CD4-positive, alpha-beta T cell (primary cell): Measurements from ENCODE around the gene ASB9. TPM values are rescaled to one million over a fixed set of nuclear protein-coding genes. Genes with fewer than 3 reads are reported as not detected.
"Not testable (repeated sequence)": the region's sequence is repeated elsewhere in the genome, so short reads cannot be mapped to it uniquely, and the experiment has no call there.

ENCODE experiments used
- ATAC-seq: fragments of 200-7000 bp; cut with Tn5 transposase; one replicate; pipeline ENCODE4 v1.10.0; 2022; ENCODE audit warnings: mild to moderate bottlenecking; ENCODE audit not compliant: poor library complexity
- CTCF ChIA-PET: fragments of 350-600 bp; sonication (Branson Sonifier 250); formaldehyde crosslinking; loops from one replicate; lab custom pipeline; 2021; ENCODE audit warnings: antibody characterized with exemption, inconsistent platforms; lab: Charles Lee
- POLR2A ChIA-PET: fragments of 350-600 bp; sonication (Branson Sonifier 250); formaldehyde crosslinking; loops from one replicate; lab custom pipeline; 2021; ENCODE audit warnings: antibody characterized with exemption, inconsistent platforms; lab: Charles Lee
- DNase-seq, 14 experiments: peaks; one replicate each; pipeline ENCODE4 v3.0.0-alpha.2; 2013 to 2020; ENCODE audit warnings: mixed read lengths in 2 of 14
- H3K27ac ChIP-seq, 2 donors: one replicate each; pipeline versions ENCODE4 v1.5.1 to v1.7.0; 2013; ENCODE audit warnings: low read length in 2 of 2, low read depth in 1 of 2, mild to moderate bottlenecking in 1 of 2
- H3K27me3 ChIP-seq, 2 experiments: 1 replicate in 1 of 2; 2 replicates in 1 of 2; pipeline versions ENCODE4 v1.6.1 to v1.7.0; 2013; ENCODE audit warnings: low read length in 2 of 2, control low read depth in 1 of 2, mild to moderate bottlenecking in 1 of 2, moderate library complexity in 1 of 2; ENCODE audit not compliant: insufficient read depth in 2 of 2, control insufficient read depth in 1 of 2
- H3K36me3 ChIP-seq: one replicate; pipeline ENCODE4 v1.6.1; 2013; ENCODE audit warnings: low read length, control low read depth; ENCODE audit not compliant: insufficient read depth
- H3K4me1 ChIP-seq: one replicate; pipeline ENCODE4 v1.6.1; 2013; ENCODE audit warnings: low read length, control low read depth; ENCODE audit not compliant: insufficient read depth
- H3K4me3 ChIP-seq: one replicate; pipeline ENCODE4 v1.5.1; 2013; ENCODE audit warnings: mild to moderate bottlenecking, low read length, moderate library complexity
- H3K9me3 ChIP-seq, 2 experiments: 1 replicate in 1 of 2; 2 replicates in 1 of 2; pipeline versions ENCODE4 v1.6.1 to v1.7.0; 2013; ENCODE audit warnings: low read length in 2 of 2, mild to moderate bottlenecking in 2 of 2, control low read depth in 1 of 2, moderate library complexity in 1 of 2; ENCODE audit not compliant: control insufficient read depth in 1 of 2, insufficient read depth in 1 of 2
- H3K27ac Mint-ChIP-seq: one replicate; pipeline ENCODE4 v1.8.0; 2020; ENCODE audit warnings: mixed read lengths
- H3K27me3 Mint-ChIP-seq: one replicate; pipeline ENCODE4 v1.8.0; 2021; ENCODE audit warnings: mixed read lengths
- H3K36me3 Mint-ChIP-seq: one replicate; pipeline ENCODE4 v1.8.0; 2021; ENCODE audit warnings: low read depth, mixed read lengths
- H3K4me1 Mint-ChIP-seq: one replicate; pipeline ENCODE4 v1.8.0; 2021; ENCODE audit warnings: low read depth, mixed read lengths
- H3K4me3 Mint-ChIP-seq: one replicate; pipeline ENCODE4 v1.8.0; 2020; ENCODE audit warnings: mild to moderate bottlenecking, mixed read lengths
- H3K9me3 Mint-ChIP-seq: one replicate; pipeline ENCODE4 v1.8.0; 2020; ENCODE audit warnings: mixed read lengths
- intact Hi-C, 2 experiments: fragments of 100-400 bp; cut with DNase I in 1 of 2; cut with micrococcal nuclease in 1 of 2; formaldehyde crosslinking; loops; one replicate each; pipeline versions ENCODE4 v1.15.1 to v1.9.0; 2023 to 2025; cut with DNase I, micrococcal nuclease
- total RNA-seq, 174 experiments: library from RNA in 2 of 174; stranded (reverse) in 2 of 174; gene quantifications; one replicate each; pipeline ENCODE4 v1.2.3 and lab custom pipeline; 2021 to 2026
- TF ChIP-seq, protein P1 (sequence below): fragments of 200-600 bp; IDR thresholded peaks from one replicate; pipeline ENCODE4 v1.8.0; 2022; ENCODE audit warnings: antibody characterized with exemption, mild to moderate bottlenecking

Gene ASB9
- total RNA-seq, 2 experiments from 2014 or later, result 0.14 TPM; not detected in 1

DNA sequence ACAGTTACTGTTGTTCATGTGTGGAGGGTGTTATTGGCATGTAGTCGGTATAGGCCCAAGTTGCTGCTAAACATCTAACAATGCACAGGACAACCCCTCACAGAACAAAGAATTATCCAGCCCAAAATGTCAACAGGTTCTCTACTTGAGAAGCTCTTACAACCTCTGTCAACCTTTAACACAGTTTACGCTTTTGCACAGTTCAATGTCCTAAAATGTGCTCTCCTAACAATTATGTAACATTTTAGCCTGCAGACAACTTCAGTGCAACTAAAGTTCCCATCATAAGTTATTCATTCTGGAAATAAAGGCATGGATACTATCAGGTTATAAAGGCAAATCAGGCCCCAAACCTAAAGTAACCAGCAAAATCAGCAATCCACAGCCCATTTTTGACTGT, 66.2 kb downstream of the ASB9 start:
- Mint-ChIP-seq H3K4me1 (peaks cover 47% of the 10 kb centered on the region), H3K36me3 (no peaks in the 10 kb centered on the region), H3K9me3 (no peaks in the 10 kb centered on the region), H3K4me3 (no peak overlapping the region), H3K27me3 (no peaks in the 10 kb centered on the region), H3K27ac (peak overlapping the region; percentile 24)
- CTCF ChIA-PET, result no interaction called here
- no peak for DNase-seq
- Histone ChIP-seq H3K27me3 (no peaks in the 10 kb centered on the region), H3K4me1 (peaks cover 6% of the 10 kb centered on the region), H3K36me3 (no peaks in the 10 kb centered on the region), H3K4me3 (no peak overlapping the region), H3K27ac (peak overlapping the region; percentile 21 to 29), H3K9me3 (no peaks in the 10 kb centered on the region)
- POLR2A ChIA-PET, result no interaction called here
- no peak for ATAC-seq
- intact Hi-C loops, result no loop called here
- TF ChIP-seq, protein P1, sequence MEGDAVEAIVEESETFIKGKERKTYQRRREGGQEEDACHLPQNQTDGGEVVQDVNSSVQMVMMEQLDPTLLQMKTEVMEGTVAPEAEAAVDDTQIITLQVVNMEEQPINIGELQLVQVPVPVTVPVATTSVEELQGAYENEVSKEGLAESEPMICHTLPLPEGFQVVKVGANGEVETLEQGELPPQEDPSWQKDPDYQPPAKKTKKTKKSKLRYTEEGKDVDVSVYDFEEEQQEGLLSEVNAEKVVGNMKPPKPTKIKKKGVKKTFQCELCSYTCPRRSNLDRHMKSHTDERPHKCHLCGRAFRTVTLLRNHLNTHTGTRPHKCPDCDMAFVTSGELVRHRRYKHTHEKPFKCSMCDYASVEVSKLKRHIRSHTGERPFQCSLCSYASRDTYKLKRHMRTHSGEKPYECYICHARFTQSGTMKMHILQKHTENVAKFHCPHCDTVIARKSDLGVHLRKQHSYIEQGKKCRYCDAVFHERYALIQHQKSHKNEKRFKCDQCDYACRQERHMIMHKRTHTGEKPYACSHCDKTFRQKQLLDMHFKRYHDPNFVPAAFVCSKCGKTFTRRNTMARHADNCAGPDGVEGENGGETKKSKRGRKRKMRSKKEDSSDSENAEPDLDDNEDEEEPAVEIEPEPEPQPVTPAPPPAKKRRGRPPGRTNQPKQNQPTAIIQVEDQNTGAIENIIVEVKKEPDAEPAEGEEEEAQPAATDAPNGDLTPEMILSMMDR, result no peak

DNA sequence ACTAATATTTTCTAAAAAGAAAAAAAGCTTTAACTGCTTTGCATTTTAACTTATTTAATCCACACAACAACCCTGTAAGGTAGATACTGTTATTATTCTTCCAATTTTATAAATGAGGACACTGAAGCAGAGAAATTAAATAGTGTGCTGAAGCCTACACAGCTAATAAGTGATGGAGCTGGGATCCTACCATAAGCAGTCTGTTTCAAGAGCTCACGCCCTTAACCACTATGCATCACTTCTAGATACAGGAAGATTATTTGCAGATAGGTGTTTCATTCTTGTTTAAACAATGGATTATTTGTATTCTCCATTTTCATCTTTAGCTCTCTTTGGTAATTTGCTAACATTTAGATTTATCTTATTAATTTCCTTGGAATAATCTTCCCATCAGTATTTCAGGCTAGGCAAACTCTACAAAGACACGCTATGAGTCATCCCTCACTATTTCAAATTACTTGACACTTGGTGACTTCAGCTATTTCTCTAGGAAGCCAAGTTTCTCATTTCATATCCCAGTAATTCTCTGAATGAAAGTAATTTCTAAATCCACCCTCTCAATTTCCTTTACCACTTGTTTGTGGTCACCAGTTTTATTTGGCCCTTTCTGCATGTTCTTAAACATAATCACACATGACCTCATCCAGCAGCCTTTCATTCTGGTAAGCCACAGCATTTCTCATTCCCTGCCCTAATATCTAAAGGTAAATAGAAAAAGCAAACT, 67.3 kb downstream of the ASB9 start:
- no peaks in the 10 kb centered on the region for H3K36me3 ChIP-seq
- intact Hi-C loops, result no loop called here
- ChIA-PET CTCF (interaction anchor here (0.8 kb wide), 1 partner anchor 10 kb away, joined by 3 read pairs; no protein-coding TSS in a partner anchor), POLR2A (no interaction called here)
- no peaks in the 10 kb centered on the region for H3K36me3 Mint-ChIP-seq
- ATAC-seq, result no peak
- H3K4me1 Mint-ChIP-seq, result peaks cover 42% of the 10 kb centered on the region
- H3K4me1 ChIP-seq, result peaks cover 6% of the 10 kb centered on the region
- no peaks in the 10 kb centered on the region for H3K9me3 ChIP-seq
- no peaks in the 10 kb centered on the region for H3K27me3 Mint-ChIP-seq
- H3K27ac ChIP-seq, result no peak overlapping the region
- DNase-seq, result peak in 1 of 14 experiments; percentile 27
- no peak overlapping the region for H3K4me3 ChIP-seq
- H3K27me3 ChIP-seq, result no peaks in the 10 kb centered on the region
- no peak overlapping the region for H3K4me3 Mint-ChIP-seq
- TF ChIP-seq, protein P1, result no peak
- no peak overlapping the region for H3K27ac Mint-ChIP-seq
- H3K9me3 Mint-ChIP-seq, result no peaks in the 10 kb centered on the region

- ChIA-PET CTCF (no interaction called here), POLR2A (no interaction called here)
- Mint-ChIP-seq H3K4me1 (peaks cover 31% of the 10 kb centered on the region), H3K36me3 (no peaks in the 10 kb centered on the region), H3K4me3 (no peak overlapping the region), H3K9me3 (no peaks in the 10 kb centered on the region), H3K27me3 (no peaks in the 10 kb centered on the region), H3K27ac (no peak overlapping the region)
- ATAC-seq, result no peak
- H3K4me1 ChIP-seq, result peaks cover 6% of the 10 kb centered on the region
- intact Hi-C loops, result no loop called here
- H3K36me3 ChIP-seq, result no peaks in the 10 kb centered on the region
- no peak overlapping the region for H3K27ac ChIP-seq
- no peaks in the 10 kb centered on the region for H3K9me3 ChIP-seq
- TF ChIP-seq, protein P1, result no peak
- H3K27me3 ChIP-seq, result no peaks in the 10 kb centered on the region
- H3K4me3 ChIP-seq, result no peak overlapping the region
- DNase-seq, result no peak
Observed at GRCh38 chrX:15200871-15201270, 69.0 kb downstream of the ASB9 start.

- POLR2A ChIA-PET, ATAC-seq, H3K36me3 ChIP-seq, intact Hi-C loops, H3K4me1 ChIP-seq, H3K27ac ChIP-seq, CTCF ChIA-PET, H3K27me3 Mint-ChIP-seq, H3K27me3 ChIP-seq, DNase-seq, H3K4me3 Mint-ChIP-seq, H3K27ac Mint-ChIP-seq, H3K9me3 Mint-ChIP-seq, H3K36me3 Mint-ChIP-seq, H3K4me3 ChIP-seq, H3K9me3 ChIP-seq: not testable (repeated sequence)
- peaks cover 17% of the 10 kb centered on the region for H3K4me1 Mint-ChIP-seq
Observed at GRCh38 chrX:15198608-15199202, 71.2 kb downstream of the ASB9 start.
